ENCODE data around the gene CHORDC1.
A peak's percentile ranks its signal among the peaks of the same experiment; 100 is the strongest.

The CHORDC1 gene

GRCh38 chr11:90222459-90223247 lies at the start of gene CHORDC1:
Gene CHORDC1, minus strand, starts transcription at chr11:90223049. Its CDS starts 95 bp downstream, at chr11:90222954.
- no peaks in the 10 kb centered on the region for H3K9me3 ChIP-seq (ENCODE audit: control insufficient read depth in 1 of 2, low read length in 2 of 2)
- peaks cover 11 to 21% of the 10 kb centered on the region in 2 donors for H3K4me1 ChIP-seq (ENCODE audit: control insufficient read depth in 1 of 2, insufficient read depth in 2 of 2, low read length in 2 of 2)
- peaks cover 0 to 5% of the 10 kb centered on the region in 2 donors for H3K36me3 ChIP-seq (ENCODE audit: control insufficient read depth in 1 of 2, insufficient read depth in 2 of 2, low read length in 2 of 2)
- no peaks in the 10 kb centered on the region for H3K27me3 ChIP-seq (ENCODE audit: low read depth, low read length)
- peak within 1 kb of the TSS; percentile 95 to 99 for H3K4me3 ChIP-seq (ENCODE audit: low read depth in 1 of 2, low read length in 2 of 2)
- peak within 1 kb of the TSS; percentile 65 for H3K27ac ChIP-seq (ENCODE audit: low read length)

- no peaks in the 10 kb centered on the region for H3K36me3 ChIP-seq (ENCODE audit: control insufficient read depth in 1 of 2, insufficient read depth in 2 of 2, low read length in 2 of 2)
- H3K4me1 ChIP-seq (ENCODE audit: control insufficient read depth in 1 of 2, insufficient read depth in 2 of 2, low read length in 2 of 2) = no peaks in the 10 kb centered on the region
- no peak overlapping the region for H3K4me3 ChIP-seq (ENCODE audit: low read depth in 1 of 2, low read length in 2 of 2)
- no peaks in the 10 kb centered on the region for H3K27me3 ChIP-seq (ENCODE audit: low read depth, low read length)
- H3K9me3 ChIP-seq (ENCODE audit: control insufficient read depth in 1 of 2, low read length in 2 of 2) = no peaks in the 10 kb centered on the region
- no peak overlapping the region for H3K27ac ChIP-seq (ENCODE audit: low read length)
Measured at GRCh38 chr11:90257158-90257525, 34.3 kb upstream of the CHORDC1 start.

- Histone ChIP-seq H3K4me1 (ENCODE audit: control insufficient read depth in 1 of 2, insufficient read depth in 2 of 2, low read length in 2 of 2) (no peaks in the 10 kb centered on the region), H3K36me3 (ENCODE audit: control insufficient read depth in 1 of 2, insufficient read depth in 2 of 2, low read length in 2 of 2) (no peaks in the 10 kb centered on the region), H3K9me3 (ENCODE audit: control insufficient read depth in 1 of 2, low read length in 2 of 2) (no peaks in the 10 kb centered on the region), H3K4me3 (ENCODE audit: low read depth in 1 of 2, low read length in 2 of 2) (no peak overlapping the region), H3K27me3 (ENCODE audit: low read depth, low read length) (no peaks in the 10 kb centered on the region), H3K27ac (ENCODE audit: low read length) (no peak overlapping the region)
Measured at GRCh38 chr11:90256404-90257157, 33.7 kb upstream of the CHORDC1 start.

- no peaks in the 10 kb centered on the region for H3K4me1 ChIP-seq (ENCODE audit: control insufficient read depth in 1 of 2, insufficient read depth in 2 of 2, low read length in 2 of 2)
- no peaks in the 10 kb centered on the region for H3K36me3 ChIP-seq (ENCODE audit: control insufficient read depth in 1 of 2, insufficient read depth in 2 of 2, low read length in 2 of 2)
- no peak overlapping the region for H3K27ac ChIP-seq (ENCODE audit: low read length)
- H3K27me3 ChIP-seq (ENCODE audit: low read depth, low read length) = no peaks in the 10 kb centered on the region
- H3K4me3 ChIP-seq (ENCODE audit: low read depth in 1 of 2, low read length in 2 of 2) = no peak overlapping the region
- no peaks in the 10 kb centered on the region for H3K9me3 ChIP-seq (ENCODE audit: control insufficient read depth in 1 of 2, low read length in 2 of 2)
Measured at GRCh38 chr11:90254065-90254464, 31.2 kb upstream of the CHORDC1 start.

GRCh38 chr11:90252053-90252452 lies 29.2 kb upstream of the CHORDC1 start:
- no peak overlapping the region for H3K27ac ChIP-seq (ENCODE audit: low read length)
- no peaks in the 10 kb centered on the region for H3K36me3 ChIP-seq (ENCODE audit: control insufficient read depth in 1 of 2, insufficient read depth in 2 of 2, low read length in 2 of 2)

GRCh38 chr11:90251599-90251998 lies 28.8 kb upstream of the CHORDC1 start:
- no peaks in the 10 kb centered on the region for H3K9me3 ChIP-seq (ENCODE audit: control insufficient read depth in 1 of 2, low read length in 2 of 2)
- H3K4me3 ChIP-seq (ENCODE audit: low read depth in 1 of 2, low read length in 2 of 2) = no peak overlapping the region
- H3K4me1 ChIP-seq (ENCODE audit: control insufficient read depth in 1 of 2, insufficient read depth in 2 of 2, low read length in 2 of 2) = no peaks in the 10 kb centered on the region
- H3K27me3 ChIP-seq (ENCODE audit: low read depth, low read length) = no peaks in the 10 kb centered on the region
- H3K36me3 ChIP-seq (ENCODE audit: control insufficient read depth in 1 of 2, insufficient read depth in 2 of 2, low read length in 2 of 2) = no peaks in the 10 kb centered on the region
- H3K27ac ChIP-seq (ENCODE audit: low read length) = no peak overlapping the region

More at GRCh38 chr11:90252053-90252452, 29.2 kb upstream of the CHORDC1 start:
- Histone ChIP-seq H3K4me1 (ENCODE audit: control insufficient read depth in 1 of 2, insufficient read depth in 2 of 2, low read length in 2 of 2) (no peaks in the 10 kb centered on the region), H3K27me3 (ENCODE audit: low read depth, low read length) (no peaks in the 10 kb centered on the region), H3K4me3 (ENCODE audit: low read depth in 1 of 2, low read length in 2 of 2) (no peak overlapping the region), H3K9me3 (ENCODE audit: control insufficient read depth in 1 of 2, low read length in 2 of 2) (no peaks in the 10 kb centered on the region)

- Histone ChIP-seq H3K4me3 (ENCODE audit: low read depth in 1 of 2, low read length in 2 of 2) (no peak overlapping the region), H3K27me3 (ENCODE audit: low read depth, low read length) (no peaks in the 10 kb centered on the region)
Measured at GRCh38 chr11:90250970-90251369, 28.1 kb upstream of the CHORDC1 start.

GRCh38 chr11:90246468-90246867 lies 23.6 kb upstream of the CHORDC1 start:
- Histone ChIP-seq H3K27ac (ENCODE audit: low read length) (no peak overlapping the region), H3K4me3 (ENCODE audit: low read depth in 1 of 2, low read length in 2 of 2) (no peak overlapping the region), H3K36me3 (ENCODE audit: control insufficient read depth in 1 of 2, insufficient read depth in 2 of 2, low read length in 2 of 2) (no peaks in the 10 kb centered on the region), H3K9me3 (ENCODE audit: control insufficient read depth in 1 of 2, low read length in 2 of 2) (no peaks in the 10 kb centered on the region), H3K4me1 (ENCODE audit: control insufficient read depth in 1 of 2, insufficient read depth in 2 of 2, low read length in 2 of 2) (no peaks in the 10 kb centered on the region), H3K27me3 (ENCODE audit: low read depth, low read length) (no peaks in the 10 kb centered on the region)

More at GRCh38 chr11:90250970-90251369, 28.1 kb upstream of the CHORDC1 start:
- no peak overlapping the region for H3K27ac ChIP-seq (ENCODE audit: low read length)
- H3K9me3 ChIP-seq (ENCODE audit: control insufficient read depth in 1 of 2, low read length in 2 of 2) = no peaks in the 10 kb centered on the region
- no peaks in the 10 kb centered on the region for H3K4me1 ChIP-seq (ENCODE audit: control insufficient read depth in 1 of 2, insufficient read depth in 2 of 2, low read length in 2 of 2)
- no peaks in the 10 kb centered on the region for H3K36me3 ChIP-seq (ENCODE audit: control insufficient read depth in 1 of 2, insufficient read depth in 2 of 2, low read length in 2 of 2)

GRCh38 chr11:90243534-90243933 lies 20.7 kb upstream of the CHORDC1 start:
- Histone ChIP-seq H3K4me1 (ENCODE audit: control insufficient read depth in 1 of 2, insufficient read depth in 2 of 2, low read length in 2 of 2) (no peaks in the 10 kb centered on the region), H3K36me3 (ENCODE audit: control insufficient read depth in 1 of 2, insufficient read depth in 2 of 2, low read length in 2 of 2) (no peaks in the 10 kb centered on the region), H3K4me3 (ENCODE audit: low read depth in 1 of 2, low read length in 2 of 2) (no peak overlapping the region), H3K27ac (ENCODE audit: low read length) (no peak overlapping the region), H3K9me3 (ENCODE audit: control insufficient read depth in 1 of 2, low read length in 2 of 2) (no peaks in the 10 kb centered on the region), H3K27me3 (ENCODE audit: low read depth, low read length) (no peaks in the 10 kb centered on the region)

- no peaks in the 10 kb centered on the region for H3K9me3 ChIP-seq (ENCODE audit: control insufficient read depth in 1 of 2, low read length in 2 of 2)
- H3K27me3 ChIP-seq (ENCODE audit: low read depth, low read length) = no peaks in the 10 kb centered on the region
- H3K4me3 ChIP-seq (ENCODE audit: low read depth in 1 of 2, low read length in 2 of 2) = no peak overlapping the region
- H3K4me1 ChIP-seq (ENCODE audit: control insufficient read depth in 1 of 2, insufficient read depth in 2 of 2, low read length in 2 of 2) = no peaks in the 10 kb centered on the region
- no peaks in the 10 kb centered on the region for H3K36me3 ChIP-seq (ENCODE audit: control insufficient read depth in 1 of 2, insufficient read depth in 2 of 2, low read length in 2 of 2)
- H3K27ac ChIP-seq (ENCODE audit: low read length) = no peak overlapping the region
Measured at GRCh38 chr11:90242894-90243416, 20.1 kb upstream of the CHORDC1 start.

GRCh38 chr11:90241414-90241813 lies 18.6 kb upstream of the CHORDC1 start:
- no peaks in the 10 kb centered on the region for H3K27me3 ChIP-seq (ENCODE audit: low read depth, low read length)
- no peaks in the 10 kb centered on the region for H3K9me3 ChIP-seq (ENCODE audit: control insufficient read depth in 1 of 2, low read length in 2 of 2)
- no peak overlapping the region for H3K27ac ChIP-seq (ENCODE audit: low read length)
- no peaks in the 10 kb centered on the region for H3K4me1 ChIP-seq (ENCODE audit: control insufficient read depth in 1 of 2, insufficient read depth in 2 of 2, low read length in 2 of 2)
- H3K4me3 ChIP-seq (ENCODE audit: low read depth in 1 of 2, low read length in 2 of 2) = no peak overlapping the region
- no peaks in the 10 kb centered on the region for H3K36me3 ChIP-seq (ENCODE audit: control insufficient read depth in 1 of 2, insufficient read depth in 2 of 2, low read length in 2 of 2)
